Fibroblast of lung (primary cell): ENCODE results near the gene CHST9. TPM values are rescaled to one million over a fixed set of nuclear protein-coding genes. Genes with fewer than 3 reads are reported as not detected.

Experiments used
- DNase-seq, 2 donors: peaks; one replicate each; pipeline versions ENCODE4 v3.0.0 to v3.0.0-alpha.2; 2010; ENCODE audit warnings: low read depth in 2 of 2
- H2AFZ ChIP-seq: 2 replicates; pipeline ENCODE4 v1.5.1; 2012; ENCODE audit warnings: low read length, control low read depth, inconsistent platforms
- H3K27ac ChIP-seq: 2 replicates; pipeline ENCODE4 v1.5.1; 2011; ENCODE audit warnings: low read length, control low read depth; ENCODE audit not compliant: insufficient read depth
- H3K27me3 ChIP-seq: 2 replicates; pipeline ENCODE4 v1.5.1; 2011; ENCODE audit warnings: mild to moderate bottlenecking, low read length; ENCODE audit not compliant: control insufficient read depth, insufficient read depth
- H3K36me3 ChIP-seq: 2 replicates; pipeline ENCODE4 v1.5.1; 2011; ENCODE audit warnings: low read length; ENCODE audit not compliant: control insufficient read depth, insufficient read depth
- H3K4me1 ChIP-seq: 2 replicates; pipeline ENCODE4 v1.5.1; 2011; ENCODE audit warnings: low read length; ENCODE audit not compliant: control insufficient read depth, insufficient read depth; ENCODE audit errors: extremely low read depth
- H3K4me2 ChIP-seq: 2 replicates; pipeline ENCODE4 v1.5.1; 2011; ENCODE audit warnings: low read length, control low read depth; ENCODE audit not compliant: insufficient read depth; ENCODE audit errors: extremely low read depth
- H3K4me3 ChIP-seq, 4 experiments: fragments of 200-600 bp in 1 of 4; sonication (generic) in 1 of 4; replicated peaks in 1 of 4; 2 replicates each; pipeline ENCODE4 v1.5.1; 2011 to 2016; ENCODE audit warnings: low read length in 4 of 4, low read depth in 3 of 4, mild to moderate bottlenecking in 3 of 4, control low read depth in 2 of 4, inconsistent platforms in 1 of 4, mixed read lengths in 1 of 4; ENCODE audit not compliant: insufficient read depth in 1 of 4; ENCODE audit errors: control extremely low read depth in 1 of 4
- H3K79me2 ChIP-seq: 2 replicates; pipeline ENCODE4 v1.5.1; 2012; ENCODE audit warnings: mild to moderate bottlenecking, low read length, inconsistent platforms; ENCODE audit not compliant: control insufficient read depth, insufficient read depth
- H3K9ac ChIP-seq: 2 replicates; pipeline ENCODE4 v1.5.1; 2011; ENCODE audit warnings: mild to moderate bottlenecking, low read length, control low read depth; ENCODE audit not compliant: insufficient read depth
- H3K9me3 ChIP-seq: 2 replicates; pipeline ENCODE4 v1.5.1; 2012; ENCODE audit warnings: low read depth, low read length; ENCODE audit not compliant: control insufficient read depth, insufficient read depth
- H4K20me1 ChIP-seq: 2 replicates; pipeline ENCODE4 v1.5.1; 2011; ENCODE audit warnings: low read length; ENCODE audit not compliant: control insufficient read depth, insufficient read depth; ENCODE audit errors: extremely low read depth
- EZH2 ChIP-seq: IDR thresholded peaks from 2 replicates; pipeline ENCODE4 v1.5.1; 2012; ENCODE audit warnings: low read length, control low read depth, mild to moderate bottlenecking; ENCODE audit errors: missing control alignments
- polyA plus RNA-seq, 2 donors: library from polyadenylated mRNA; depleted of rRNA in 1 of 2; stranded (reverse) in 1 of 2; unstranded in 1 of 2; fragments of >200 nt; gene quantifications; 2 replicates each; pipeline ENCODE4 v1.2.1, GENCODE V29; 2011 to 2012; ENCODE audit warnings: missing spikeins in 1 of 2
- total RNA-seq: library from RNA; depleted of rRNA; stranded (reverse); fragments of >200 nt; gene quantifications from 2 replicates; pipeline ENCODE4 v1.2.1, GENCODE V29; 2014
- TF ChIP-seq, protein P1 (sequence below), 2 donors: IDR thresholded peaks in 1 of 2; conservative IDR thresholded peaks in 1 of 2; 1 replicate in 1 of 2; 2 replicates in 1 of 2; pipeline ENCODE4 v1.5.1; 2011 to 2012; ENCODE audit warnings: low read length in 2 of 2, control low read depth in 1 of 2, inconsistent platforms in 1 of 2, low read depth in 1 of 2, mild to moderate bottlenecking in 1 of 2

The CHST9 gene
- total and polyA plus RNA-seq, 2 donors (not counting 1 experiment from before 2014, with no cell fraction given): not detected

DNA sequence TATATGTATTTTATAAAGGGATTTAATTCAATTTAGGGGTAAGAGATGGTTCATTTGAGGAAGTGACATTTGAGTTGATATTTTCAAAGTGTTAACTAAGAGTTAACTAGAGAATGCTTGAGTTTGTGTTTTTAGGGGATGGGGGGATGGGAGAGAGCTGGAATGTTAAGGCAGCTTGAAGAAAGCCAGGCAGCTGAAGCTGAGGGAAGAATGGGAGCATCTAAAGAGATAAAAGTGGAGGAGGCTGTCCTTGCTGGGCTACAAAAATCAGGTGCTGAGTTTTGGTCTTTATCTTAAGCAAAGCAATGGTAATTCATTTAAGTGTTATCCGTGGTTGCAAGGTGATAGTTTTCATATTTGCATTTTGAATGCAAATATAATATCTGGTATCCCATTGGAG lies 9.2 kb downstream of the CHST9 start:
- Histone ChIP-seq H3K4me2 (no peak overlapping the region), H2AFZ (no peak overlapping the region), H3K36me3 (no peaks in the 10 kb centered on the region), H3K4me1 (no peaks in the 10 kb centered on the region), H3K27me3 (no peaks in the 10 kb centered on the region), H3K9ac (no peak overlapping the region), H3K27ac (no peak overlapping the region), H3K4me3 (no peak overlapping the region), H3K9me3 (no peaks in the 10 kb centered on the region), H4K20me1 (no peaks in the 10 kb centered on the region), H3K79me2 (no peaks in the 10 kb centered on the region)
- no peak for DNase-seq
- TF ChIP-seq, protein P1, sequence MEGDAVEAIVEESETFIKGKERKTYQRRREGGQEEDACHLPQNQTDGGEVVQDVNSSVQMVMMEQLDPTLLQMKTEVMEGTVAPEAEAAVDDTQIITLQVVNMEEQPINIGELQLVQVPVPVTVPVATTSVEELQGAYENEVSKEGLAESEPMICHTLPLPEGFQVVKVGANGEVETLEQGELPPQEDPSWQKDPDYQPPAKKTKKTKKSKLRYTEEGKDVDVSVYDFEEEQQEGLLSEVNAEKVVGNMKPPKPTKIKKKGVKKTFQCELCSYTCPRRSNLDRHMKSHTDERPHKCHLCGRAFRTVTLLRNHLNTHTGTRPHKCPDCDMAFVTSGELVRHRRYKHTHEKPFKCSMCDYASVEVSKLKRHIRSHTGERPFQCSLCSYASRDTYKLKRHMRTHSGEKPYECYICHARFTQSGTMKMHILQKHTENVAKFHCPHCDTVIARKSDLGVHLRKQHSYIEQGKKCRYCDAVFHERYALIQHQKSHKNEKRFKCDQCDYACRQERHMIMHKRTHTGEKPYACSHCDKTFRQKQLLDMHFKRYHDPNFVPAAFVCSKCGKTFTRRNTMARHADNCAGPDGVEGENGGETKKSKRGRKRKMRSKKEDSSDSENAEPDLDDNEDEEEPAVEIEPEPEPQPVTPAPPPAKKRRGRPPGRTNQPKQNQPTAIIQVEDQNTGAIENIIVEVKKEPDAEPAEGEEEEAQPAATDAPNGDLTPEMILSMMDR (conservative IDR thresholded peaks at IDR 0.05 in 1 of 2, IDR thresholded peaks at IDR 0.05 in 1 of 2; ENCODE audit: low read depth in 1 of 2, low read length in 2 of 2): no peak
- no peak for TF ChIP-seq EZH2

DNA sequence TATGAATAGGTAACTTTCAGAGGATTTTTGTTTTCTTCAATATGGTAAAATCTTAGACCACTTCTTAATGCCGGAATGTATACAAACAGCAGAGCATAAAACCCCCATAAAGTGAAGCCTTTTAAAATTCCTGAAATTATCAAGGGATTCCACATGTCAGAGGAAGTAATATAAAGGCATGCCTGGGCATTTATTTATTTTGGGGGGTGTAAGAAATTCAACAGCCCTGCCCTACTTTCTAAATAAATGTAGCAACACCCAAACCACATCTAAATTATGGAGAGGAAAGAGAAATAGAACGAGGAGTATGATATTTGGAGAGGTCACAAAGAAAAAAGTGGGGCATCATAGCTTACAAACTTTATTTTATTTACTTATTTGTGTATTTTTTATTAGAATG lies 9.9 kb downstream of the CHST9 start:
- H3K9me3 ChIP-seq: no peaks in the 10 kb centered on the region
- no peak for DNase-seq
- H3K27ac ChIP-seq: no peak overlapping the region
- no peaks in the 10 kb centered on the region for H4K20me1 ChIP-seq
- H3K27me3 ChIP-seq: no peaks in the 10 kb centered on the region
- H3K36me3 ChIP-seq: no peaks in the 10 kb centered on the region
- H3K4me1 ChIP-seq: no peaks in the 10 kb centered on the region
- H3K79me2 ChIP-seq: no peaks in the 10 kb centered on the region
- no peak overlapping the region for H3K4me3 ChIP-seq
- H3K4me2 ChIP-seq: no peak overlapping the region
- TF ChIP-seq EZH2: no peak
- TF ChIP-seq, protein P1 (conservative IDR thresholded peaks at IDR 0.05 in 1 of 2, IDR thresholded peaks at IDR 0.05 in 1 of 2; ENCODE audit: low read depth in 1 of 2, low read length in 2 of 2): no peak
- H3K9ac ChIP-seq: no peak overlapping the region
- no peak overlapping the region for H2AFZ ChIP-seq

DNA sequence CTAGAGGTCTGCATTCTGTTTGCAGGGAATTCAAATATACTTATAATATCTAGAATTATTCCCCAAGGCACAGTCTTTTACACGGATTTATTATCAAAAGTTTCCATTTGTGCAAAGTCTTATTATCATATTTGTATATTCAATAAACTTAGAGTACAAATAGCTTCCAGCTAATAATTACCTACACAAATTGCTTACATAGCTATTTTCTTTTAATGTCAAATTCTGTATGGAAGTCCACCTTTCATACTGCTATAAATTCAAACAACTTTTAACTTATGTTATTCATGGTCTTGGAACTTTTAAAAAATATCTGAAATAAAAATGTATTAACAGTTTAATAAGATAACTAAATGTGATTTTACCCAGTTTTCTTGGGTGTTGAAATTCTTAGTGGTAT lies 13.1 kb downstream of the CHST9 start:
- no peaks in the 10 kb centered on the region for H3K4me1 ChIP-seq
- no peak overlapping the region for H3K9ac ChIP-seq
- H2AFZ ChIP-seq: no peak overlapping the region
- no peak for DNase-seq
- no peak overlapping the region for H3K4me2 ChIP-seq
- TF ChIP-seq, protein P1 (conservative IDR thresholded peaks at IDR 0.05 in 1 of 2, IDR thresholded peaks at IDR 0.05 in 1 of 2; ENCODE audit: low read depth in 1 of 2, low read length in 2 of 2): no peak
- TF ChIP-seq EZH2: no peak
- H3K27me3 ChIP-seq: no peaks in the 10 kb centered on the region
- no peaks in the 10 kb centered on the region for H3K9me3 ChIP-seq
- no peak overlapping the region for H3K27ac ChIP-seq
- no peaks in the 10 kb centered on the region for H3K36me3 ChIP-seq
- H3K79me2 ChIP-seq: no peaks in the 10 kb centered on the region
- no peak overlapping the region for H3K4me3 ChIP-seq
- no peaks in the 10 kb centered on the region for H4K20me1 ChIP-seq
